SK-N-SH (cell line): ENCODE data around the gene PROCR. TPM values are rescaled to one million over a fixed set of nuclear protein-coding genes. Genes with fewer than 3 reads are reported as not detected.
"Not testable (repeated sequence)": the region's sequence is repeated elsewhere in the genome, so short reads cannot be mapped to it uniquely, and the experiment has no call there.

Experiments
- CTCF ChIA-PET: fragments of 300-600, 350-600 bp; formaldehyde crosslinking; extraction: SDS; loops from one replicate; lab custom pipeline; 2021; lab: Yijun Ruan, JAX
- POLR2A ChIA-PET: fragments of 350-600 bp; sonication (Branson Sonifier 250); formaldehyde crosslinking; extraction: SDS; loops from one replicate; lab custom pipeline; 2020; ENCODE audit warnings: antibody characterized with exemption, inconsistent platforms; lab: Yijun Ruan, JAX
- DNase-seq: peaks from one replicate; pipeline ENCODE4 v3.0.0; 2012
- H2AFZ ChIP-seq: fragments of 200-600 bp; sonication (generic); 2 replicates; pipeline ENCODE4 v1.8.1; 2016; ENCODE audit warnings: antibody characterized with exemption, mild to moderate bottlenecking, low read depth
- H3F3A ChIP-seq: fragments of 200-600 bp; sonication (generic); replicated peaks from 2 replicates; pipeline ENCODE3; 2016; ENCODE audit warnings: antibody characterized with exemption, mild to moderate bottlenecking; ENCODE audit not compliant: insufficient read depth
- H3K27ac ChIP-seq, 2 experiments: fragments of 200-500 bp in 1 of 2; fragments of 200-600 bp in 1 of 2; sonication (Bioruptor generic) in 1 of 2; sonication (generic), shearing (Covaris generic) in 1 of 2; 2 replicates each; pipeline versions ENCODE4 v1.5.1 to v1.6.1; 2014 to 2016; ENCODE audit warnings: low read depth in 2 of 2, inconsistent platforms in 1 of 2, low read length in 1 of 2, mild to moderate bottlenecking in 1 of 2, mixed read lengths in 1 of 2
- H3K27me3 ChIP-seq: fragments of 200-600 bp; sonication (generic), shearing (Covaris generic); 2 replicates; pipeline ENCODE4 v1.6.1; 2016; ENCODE audit warnings: mixed run types; ENCODE audit not compliant: insufficient read depth
- H3K36me3 ChIP-seq, 2 experiments: fragments of 200-500 bp in 1 of 2; fragments of 200-600 bp in 1 of 2; sonication (Bioruptor generic) in 1 of 2; sonication (generic) in 1 of 2; replicated peaks in 1 of 2; 2 replicates each; pipeline versions ENCODE3 to v1.5.1; 2014 to 2016; ENCODE audit warnings: low read length in 1 of 2, mild to moderate bottlenecking in 1 of 2; ENCODE audit not compliant: insufficient read depth in 2 of 2, control insufficient read depth in 1 of 2
- H3K4me1 ChIP-seq, 2 experiments: fragments of 200-500 bp in 1 of 2; fragments of 200-600 bp in 1 of 2; sonication (Bioruptor generic) in 1 of 2; sonication (generic), shearing (Covaris generic) in 1 of 2; 2 replicates each; pipeline versions ENCODE4 v1.5.1 to v1.6.1; 2014 to 2016; ENCODE audit warnings: low read depth in 1 of 2, low read length in 1 of 2, mixed run types in 1 of 2; ENCODE audit not compliant: insufficient read depth in 2 of 2, control insufficient read depth in 1 of 2
- H3K4me2 ChIP-seq: fragments of 200-600 bp; sonication (generic), shearing (Covaris generic); 2 replicates; pipeline ENCODE4 v1.6.1; 2017; ENCODE audit warnings: mixed run types
- H3K4me3 ChIP-seq, 2 experiments: fragments of 200-500 bp in 1 of 2; fragments of 200-600 bp in 1 of 2; sonication (Bioruptor generic) in 1 of 2; sonication (generic), shearing (Covaris generic) in 1 of 2; 2 replicates each; pipeline versions ENCODE4 v1.5.1 to v1.8.1; 2014 to 2016; ENCODE audit warnings: low read depth in 2 of 2, inconsistent platforms in 1 of 2, low read length in 1 of 2, mild to moderate bottlenecking in 1 of 2, mixed read lengths in 1 of 2, moderate library complexity in 1 of 2
- H3K79me2 ChIP-seq: fragments of 200-600 bp; sonication (generic); 2 replicates; pipeline ENCODE4 v1.8.1; 2017; ENCODE audit warnings: mild to moderate bottlenecking; ENCODE audit not compliant: insufficient read depth
- H3K9ac ChIP-seq: fragments of 200-600 bp; sonication (generic); 2 replicates; pipeline ENCODE4 v1.6.1; 2017; ENCODE audit warnings: mixed run types
- H3K9me2 ChIP-seq: fragments of 200-600 bp; sonication (generic); 2 replicates; pipeline ENCODE4 v1.6.1; 2017; ENCODE audit warnings: mixed run types
- H3K9me3 ChIP-seq: fragments of 200-600 bp; sonication (generic); 2 replicates; pipeline ENCODE4 v1.6.1; 2017; ENCODE audit warnings: mixed run types, mild to moderate bottlenecking, moderate library complexity
- H4K20me1 ChIP-seq: fragments of 200-600 bp; sonication (generic); 2 replicates; pipeline ENCODE4 v1.6.1; 2017; ENCODE audit warnings: mild to moderate bottlenecking, mixed run types; ENCODE audit not compliant: insufficient read depth
- CHD2 ChIP-seq: fragments of 150-350 bp; IDR thresholded peaks from 2 replicates; pipeline ENCODE4 v1.6.1; 2018; ENCODE audit warnings: low read length; ENCODE audit not compliant: partially characterized antibody
- CTCF ChIP-seq: fragments of 200-600 bp; sonication (generic); IDR thresholded peaks from 2 replicates; pipeline ENCODE4 v1.6.1; 2017; ENCODE audit warnings: antibody characterized with exemption, mild to moderate bottlenecking, moderate library complexity
- ELF1 ChIP-seq: IDR thresholded peaks from 2 replicates; pipeline ENCODE4 v1.4.0; 2012
- FOSL2 ChIP-seq: IDR thresholded peaks from 2 replicates; pipeline ENCODE4 v1.4.0; 2012; ENCODE audit warnings: low read depth, mild to moderate bottlenecking, moderate library complexity, borderline replicate concordance
- FOXJ3 ChIP-seq: sonication (generic); formaldehyde crosslinking; IDR thresholded peaks from 2 replicates; pipeline ENCODE4 v1.5.1; 2020; ENCODE audit warnings: mild to moderate bottlenecking, missing genetic modification reagents
- FOXM1 ChIP-seq: IDR thresholded peaks from 2 replicates; pipeline ENCODE4 v1.4.0; 2012; ENCODE audit warnings: low read depth, mild to moderate bottlenecking
- GABPA ChIP-seq: IDR thresholded peaks from 2 replicates; pipeline ENCODE4 v1.4.0; 2012; ENCODE audit warnings: low read depth, mild to moderate bottlenecking
- MEF2A ChIP-seq: IDR thresholded peaks from 2 replicates; pipeline ENCODE4 v1.4.0; 2012; ENCODE audit warnings: low read depth, borderline replicate concordance
- RAD21 ChIP-seq: IDR thresholded peaks from 2 replicates; pipeline ENCODE4 v1.6.1; 2012; ENCODE audit warnings: mild to moderate bottlenecking, low read length
- SMC3 ChIP-seq: IDR thresholded peaks from 2 replicates; pipeline ENCODE4 v1.6.1; 2012; ENCODE audit warnings: low read depth, low read length, improper control_type of control experiment
- TEAD4 ChIP-seq: IDR thresholded peaks from 2 replicates; pipeline ENCODE4 v1.4.0; 2012; ENCODE audit warnings: mild to moderate bottlenecking, borderline replicate concordance; ENCODE audit not compliant: insufficient read depth
- YY1 ChIP-seq: IDR thresholded peaks from 2 replicates; pipeline ENCODE4 v1.4.0; 2012; ENCODE audit warnings: low read depth, mild to moderate bottlenecking
- WGBS: methylation state at CpG from one replicate; pipeline ENCODE4 v1.1.6; 2017; ENCODE audit warnings: low lambda C conversion rate; 5-methylcytosine and 5-hydroxymethylcytosine counted together
- polyA plus RNA-seq, 3 experiments: library from polyadenylated mRNA; depleted of rRNA; stranded (reverse); fragments of >200 nt; gene quantifications; 2 replicates each; pipeline ENCODE4 v1.2.3, GENCODE V29; 2012
- TF ChIP-seq, protein P1 (sequence below): fragments of 150-350 bp; IDR thresholded peaks from 2 replicates; pipeline ENCODE4 v1.6.1; 2017; ENCODE audit warnings: antibody characterized with exemption, low read length, low read depth, borderline replicate concordance
- TF ChIP-seq, protein P2 (sequence below): IDR thresholded peaks from 2 replicates; pipeline ENCODE4 v1.4.0; 2012; ENCODE audit warnings: low read depth, borderline replicate concordance
- TF ChIP-seq, protein P3 (sequence below): IDR thresholded peaks from 2 replicates; pipeline ENCODE4; 2012

The PROCR gene
- polyA plus RNA-seq, 1 of the 3 experiments (the other 2 are of a cell fraction) = 23.5 TPM

- TF ChIP-seq CTCF (no peak), FOSL2 (no peak), GABPA (peak; percentile 74), FOXM1 (no peak), TEAD4 (no peak), FOXJ3 (peak; percentile 66; the same call in 1 of the 2 replicates)
- TF ChIP-seq, protein P1, sequence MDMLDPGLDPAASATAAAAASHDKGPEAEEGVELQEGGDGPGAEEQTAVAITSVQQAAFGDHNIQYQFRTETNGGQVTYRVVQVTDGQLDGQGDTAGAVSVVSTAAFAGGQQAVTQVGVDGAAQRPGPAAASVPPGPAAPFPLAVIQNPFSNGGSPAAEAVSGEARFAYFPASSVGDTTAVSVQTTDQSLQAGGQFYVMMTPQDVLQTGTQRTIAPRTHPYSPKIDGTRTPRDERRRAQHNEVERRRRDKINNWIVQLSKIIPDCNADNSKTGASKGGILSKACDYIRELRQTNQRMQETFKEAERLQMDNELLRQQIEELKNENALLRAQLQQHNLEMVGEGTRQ = no peak
These were observed 24.8 kb upstream of the PROCR start, which contains the start of gene EDEM2 (continued) for GRCh38 chr20:35146920-35147574.

DNA sequence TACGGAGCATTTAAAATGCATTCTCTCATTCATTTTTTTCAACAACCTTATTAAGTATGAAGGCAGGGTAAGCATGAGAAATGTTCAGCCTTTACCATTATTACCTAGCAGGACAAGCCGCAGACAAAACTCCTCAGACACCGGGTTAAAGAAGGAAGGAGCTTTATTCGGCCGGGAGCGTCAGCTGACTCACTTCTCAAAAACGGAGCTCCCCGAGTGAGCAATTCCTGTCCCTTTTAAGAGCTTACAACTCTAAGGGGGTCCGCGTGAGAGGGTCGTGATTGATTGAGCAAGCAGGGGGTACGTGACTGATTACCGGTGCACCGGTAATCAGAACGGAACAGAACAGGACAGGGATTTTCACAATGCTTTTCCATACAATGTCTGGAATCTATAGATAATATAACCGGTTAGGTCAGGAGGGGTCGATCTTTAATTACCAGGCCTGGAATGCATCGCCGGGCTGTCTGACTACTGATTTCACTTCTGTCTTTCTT lies 24.2 kb upstream of the PROCR start:
- H4K20me1 ChIP-seq, H3F3A ChIP-seq, H3K36me3 ChIP-seq, H3K27me3 ChIP-seq, H3K9me3 ChIP-seq, H3K79me2 ChIP-seq, H3K4me1 ChIP-seq, DNase-seq, H3K9me2 ChIP-seq: not testable (repeated sequence)
- TF ChIP-seq, protein P2, sequence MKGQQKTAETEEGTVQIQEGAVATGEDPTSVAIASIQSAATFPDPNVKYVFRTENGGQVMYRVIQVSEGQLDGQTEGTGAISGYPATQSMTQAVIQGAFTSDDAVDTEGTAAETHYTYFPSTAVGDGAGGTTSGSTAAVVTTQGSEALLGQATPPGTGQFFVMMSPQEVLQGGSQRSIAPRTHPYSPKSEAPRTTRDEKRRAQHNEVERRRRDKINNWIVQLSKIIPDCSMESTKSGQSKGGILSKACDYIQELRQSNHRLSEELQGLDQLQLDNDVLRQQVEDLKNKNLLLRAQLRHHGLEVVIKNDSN = 0 out of 2 replicates have a peak, but pooled peaks have one; percentile 20
- H2AFZ ChIP-seq = peak overlapping the region; percentile 95
- ChIA-PET CTCF (interaction anchor here (1.1 to 4.3 kb wide), 8 partner anchors 19 to 273 kb away, joined by 3 to 51 read pairs (median 8); partner anchors contain the start of gene TRPC4AP), POLR2A (interaction anchor here (0.6 to 2.9 kb wide), 5 partner anchors 18 to 131 kb away, joined by 3 to 9 read pairs (median 3); partner anchors contain the start of genes MMP24 and MMP24OS)
- H3K4me3 ChIP-seq = peak overlapping the region; percentile 89 to 94
- H3K27ac ChIP-seq = peak overlapping the region; percentile 64 to 76
- 4% methylated on average over 19 of the region's 19 CpGs for WGBS
- peak overlapping the region; percentile 91 for H3K4me2 ChIP-seq
- H3K9ac ChIP-seq = peak overlapping the region; percentile 68

DNA sequence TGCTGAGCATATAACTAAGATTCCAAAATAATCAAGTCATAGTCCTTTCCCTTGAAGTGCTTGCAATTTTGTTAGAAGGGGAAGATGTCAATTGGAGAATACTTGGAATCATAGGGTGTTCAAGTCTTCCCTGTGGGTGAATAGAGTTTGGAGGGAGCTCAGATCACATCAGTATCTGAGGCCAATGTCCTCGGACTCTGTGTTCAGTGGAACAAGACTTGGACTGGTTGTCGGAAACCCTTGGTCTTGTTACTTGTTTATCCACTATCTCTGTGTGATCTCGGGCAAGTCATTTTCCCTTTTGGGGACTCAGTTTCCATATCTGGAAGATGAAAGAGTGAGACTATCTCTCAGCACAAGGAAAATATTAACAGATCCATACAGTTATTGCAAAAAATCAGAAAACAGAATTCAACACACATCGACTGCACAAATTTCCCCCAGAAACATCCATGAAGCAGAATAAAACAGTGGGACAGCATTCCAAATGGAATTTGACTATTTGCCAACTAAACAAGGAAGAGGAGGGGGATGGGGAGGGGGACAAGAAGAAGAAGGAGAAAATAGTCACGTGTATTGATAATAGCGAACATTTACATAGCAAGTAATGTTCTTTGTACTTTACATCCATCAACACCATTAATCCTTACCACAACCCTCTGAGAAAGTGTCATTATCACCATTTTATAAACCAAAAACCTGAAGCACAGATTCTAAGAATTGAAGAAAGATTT lies 20.9 kb upstream of the PROCR start:
- POLR2A ChIA-PET = no interaction called here
- H3K9me2 ChIP-seq = no peaks in the 10 kb centered on the region
- H3K4me1 ChIP-seq = peaks cover 0 to 6% of the 10 kb centered on the region in 2 experiments; a peak in 2 of 4 replicates
- H3K9ac ChIP-seq = no peak overlapping the region
- DNase-seq = no peak
- no peaks in the 10 kb centered on the region for H3K27me3 ChIP-seq
- no peaks in the 10 kb centered on the region for H4K20me1 ChIP-seq
- CTCF ChIA-PET = no interaction called here
- 90% methylated on average over 6 of the region's 6 CpGs for WGBS
- H3K4me2 ChIP-seq = no peak overlapping the region
- no peaks in the 10 kb centered on the region for H3K9me3 ChIP-seq
- no peak overlapping the region for H2AFZ ChIP-seq
- no peaks in the 10 kb centered on the region for H3F3A ChIP-seq
- no peaks in the 10 kb centered on the region for H3K36me3 ChIP-seq
- no peak overlapping the region for H3K27ac ChIP-seq
- H3K79me2 ChIP-seq = peaks cover 6% of the 10 kb centered on the region; the same call in 1 of the 2 replicates
- no peak overlapping the region for H3K4me3 ChIP-seq
- TF ChIP-seq, protein P2 = no peak
- TF ChIP-seq CHD2 (no peak), CTCF (no peak), FOXJ3 (no peak), YY1 (no peak), RAD21 (no peak), SMC3 (no peak), ELF1 (no peak), MEF2A (no peak)
- TF ChIP-seq, protein P3, sequence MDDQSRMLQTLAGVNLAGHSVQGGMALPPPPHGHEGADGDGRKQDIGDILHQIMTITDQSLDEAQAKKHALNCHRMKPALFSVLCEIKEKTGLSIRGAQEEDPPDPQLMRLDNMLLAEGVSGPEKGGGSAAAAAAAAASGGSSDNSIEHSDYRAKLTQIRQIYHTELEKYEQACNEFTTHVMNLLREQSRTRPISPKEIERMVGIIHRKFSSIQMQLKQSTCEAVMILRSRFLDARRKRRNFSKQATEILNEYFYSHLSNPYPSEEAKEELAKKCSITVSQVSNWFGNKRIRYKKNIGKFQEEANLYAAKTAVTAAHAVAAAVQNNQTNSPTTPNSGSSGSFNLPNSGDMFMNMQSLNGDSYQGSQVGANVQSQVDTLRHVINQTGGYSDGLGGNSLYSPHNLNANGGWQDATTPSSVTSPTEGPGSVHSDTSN = no peak
